ENCODE measurements around the gene SIGLEC1.

The SIGLEC1 gene

DNA sequence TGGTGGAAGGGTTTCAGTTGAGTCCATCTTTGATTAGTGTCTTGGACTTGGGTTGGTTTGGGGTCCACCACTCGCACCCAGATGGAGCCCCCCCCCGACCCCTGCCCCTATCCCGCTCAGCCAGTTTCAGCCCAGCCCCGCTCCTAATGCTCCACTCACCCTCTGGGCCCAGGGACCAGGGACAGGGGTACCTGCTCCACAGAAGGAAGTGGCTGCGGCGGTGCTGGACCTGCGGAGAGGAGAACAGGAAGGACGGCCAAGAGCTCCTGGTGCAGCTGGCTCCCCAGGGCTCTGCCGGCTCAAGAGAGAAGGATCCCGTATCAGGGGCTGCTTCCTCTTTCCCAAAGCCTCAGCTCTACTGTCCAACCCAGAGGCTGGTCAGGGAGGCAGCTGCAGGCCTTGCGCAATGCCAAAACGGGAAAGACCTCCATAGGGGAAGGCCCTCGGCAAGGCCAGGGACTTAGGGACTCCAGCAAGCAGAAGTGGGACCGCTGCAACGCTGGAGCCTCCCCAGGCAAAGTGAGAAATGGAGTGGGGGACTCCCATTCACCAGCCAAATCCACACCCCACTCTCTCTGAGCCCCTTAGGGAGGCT lies at the start of gene SIGLEC1:
TSS of gene SIGLEC1 (minus strand) at position 322 of the 595 bp plus-strand sequence. CDS start 5,472 bp downstream, outside the sequence.
- H3K4me3 ChIP-seq (replicated peaks in 1 of 2; ENCODE audit: low read depth in 2 of 2, low read length in 2 of 2), result no peak within 1 kb of the TSS
- no peak for DNase-seq (ENCODE audit: low read depth in 2 of 2)
- TF ChIP-seq, protein P1, sequence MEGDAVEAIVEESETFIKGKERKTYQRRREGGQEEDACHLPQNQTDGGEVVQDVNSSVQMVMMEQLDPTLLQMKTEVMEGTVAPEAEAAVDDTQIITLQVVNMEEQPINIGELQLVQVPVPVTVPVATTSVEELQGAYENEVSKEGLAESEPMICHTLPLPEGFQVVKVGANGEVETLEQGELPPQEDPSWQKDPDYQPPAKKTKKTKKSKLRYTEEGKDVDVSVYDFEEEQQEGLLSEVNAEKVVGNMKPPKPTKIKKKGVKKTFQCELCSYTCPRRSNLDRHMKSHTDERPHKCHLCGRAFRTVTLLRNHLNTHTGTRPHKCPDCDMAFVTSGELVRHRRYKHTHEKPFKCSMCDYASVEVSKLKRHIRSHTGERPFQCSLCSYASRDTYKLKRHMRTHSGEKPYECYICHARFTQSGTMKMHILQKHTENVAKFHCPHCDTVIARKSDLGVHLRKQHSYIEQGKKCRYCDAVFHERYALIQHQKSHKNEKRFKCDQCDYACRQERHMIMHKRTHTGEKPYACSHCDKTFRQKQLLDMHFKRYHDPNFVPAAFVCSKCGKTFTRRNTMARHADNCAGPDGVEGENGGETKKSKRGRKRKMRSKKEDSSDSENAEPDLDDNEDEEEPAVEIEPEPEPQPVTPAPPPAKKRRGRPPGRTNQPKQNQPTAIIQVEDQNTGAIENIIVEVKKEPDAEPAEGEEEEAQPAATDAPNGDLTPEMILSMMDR (IDR thresholded peaks at IDR 0.05; ENCODE audit: low read depth, low read length), result no peak

DNA sequence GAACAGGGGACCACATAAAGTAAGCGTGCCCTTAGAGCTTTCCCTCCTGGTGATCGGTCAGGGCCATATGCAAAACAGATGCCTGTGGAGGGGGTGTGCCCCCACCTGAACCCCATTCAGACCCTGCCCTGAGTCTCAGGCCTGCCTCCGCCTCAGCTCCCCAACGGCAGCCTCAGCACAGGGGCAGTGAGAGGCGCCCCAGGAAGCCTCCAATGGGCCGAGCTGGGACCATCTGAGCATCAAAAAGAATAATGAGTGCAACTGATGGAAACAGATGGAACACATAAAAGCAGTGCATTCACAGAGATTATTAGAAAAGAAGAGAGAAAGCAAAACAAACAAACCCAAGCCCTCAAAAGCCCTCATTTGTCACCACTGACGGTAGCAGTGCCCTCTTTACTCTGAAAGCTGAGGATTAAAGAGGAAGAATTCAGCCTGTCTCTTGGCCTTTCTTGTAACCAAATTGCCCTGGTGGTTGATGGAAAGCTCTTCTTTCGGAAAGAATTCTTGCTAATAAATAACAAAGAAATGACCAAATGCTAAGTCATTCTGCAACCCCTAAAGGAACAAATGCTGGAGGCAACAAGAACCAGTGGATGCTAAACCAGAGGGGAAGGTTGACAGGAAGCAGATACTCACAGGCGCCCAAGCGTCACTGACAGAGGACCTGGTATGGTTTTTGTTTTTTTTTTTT lies 48.4 kb upstream of the SIGLEC1 start:
- TF ChIP-seq, protein P1 (IDR thresholded peaks at IDR 0.05; ENCODE audit: low read depth, low read length), result no peak
- H3K4me3 ChIP-seq (replicated peaks in 1 of 2; ENCODE audit: low read depth in 2 of 2, low read length in 2 of 2), result no peak overlapping the region
- DNase-seq (ENCODE audit: low read depth in 2 of 2), result no peak

DNA sequence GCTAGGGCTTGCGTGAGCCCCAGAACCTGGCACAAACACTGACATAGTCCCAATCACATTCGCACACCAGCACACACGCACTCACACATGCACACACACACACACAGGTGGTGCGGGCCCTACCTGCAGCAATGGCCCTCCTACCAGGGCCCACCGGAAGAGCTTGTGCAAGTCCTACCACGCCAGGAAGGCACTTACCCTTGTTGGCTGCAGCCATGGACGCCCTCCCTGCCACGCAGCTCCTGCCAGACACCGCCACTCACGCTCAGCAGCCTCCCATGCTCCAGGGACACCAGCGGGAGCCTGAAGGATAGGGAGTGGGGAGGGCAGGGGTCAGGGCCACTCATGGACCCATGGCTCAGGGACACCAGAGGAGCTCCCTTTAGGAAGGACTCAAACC lies 47.5 kb upstream of the SIGLEC1 start:
- TF ChIP-seq, protein P1 (IDR thresholded peaks at IDR 0.05; ENCODE audit: low read depth, low read length), result no peak
- no peak for DNase-seq (ENCODE audit: low read depth in 2 of 2)
- no peak overlapping the region for H3K4me3 ChIP-seq (replicated peaks in 1 of 2; ENCODE audit: low read depth in 2 of 2, low read length in 2 of 2)

DNA sequence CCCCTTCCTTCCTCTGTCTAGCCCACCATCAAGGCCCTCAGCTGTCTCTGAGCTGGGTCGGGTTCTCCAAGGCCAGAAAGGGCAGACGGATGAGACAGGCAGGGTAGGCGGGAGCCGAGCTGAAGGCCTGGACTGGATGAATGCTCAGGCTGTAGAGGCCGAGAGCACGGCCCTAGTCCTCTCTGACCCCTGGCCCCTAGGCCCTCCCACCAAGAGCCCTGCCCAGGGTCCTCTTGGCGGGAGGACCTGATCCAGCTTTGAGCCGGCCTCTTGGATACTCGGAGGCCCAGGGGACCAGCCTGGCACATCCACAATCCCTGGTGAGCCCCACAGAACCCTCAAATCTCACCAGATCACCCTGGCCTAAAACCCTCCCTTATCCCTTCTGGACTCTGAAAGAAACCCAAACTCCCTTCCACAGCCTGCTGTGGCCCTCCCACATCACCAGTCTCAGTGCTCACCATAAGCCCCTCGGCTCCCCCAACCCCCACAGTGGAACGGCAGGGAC lies 47.0 kb upstream of the SIGLEC1 start:
- TF ChIP-seq, protein P1 (IDR thresholded peaks at IDR 0.05; ENCODE audit: low read depth, low read length), result no peak
- DNase-seq (ENCODE audit: low read depth in 2 of 2), result no peak

DNA sequence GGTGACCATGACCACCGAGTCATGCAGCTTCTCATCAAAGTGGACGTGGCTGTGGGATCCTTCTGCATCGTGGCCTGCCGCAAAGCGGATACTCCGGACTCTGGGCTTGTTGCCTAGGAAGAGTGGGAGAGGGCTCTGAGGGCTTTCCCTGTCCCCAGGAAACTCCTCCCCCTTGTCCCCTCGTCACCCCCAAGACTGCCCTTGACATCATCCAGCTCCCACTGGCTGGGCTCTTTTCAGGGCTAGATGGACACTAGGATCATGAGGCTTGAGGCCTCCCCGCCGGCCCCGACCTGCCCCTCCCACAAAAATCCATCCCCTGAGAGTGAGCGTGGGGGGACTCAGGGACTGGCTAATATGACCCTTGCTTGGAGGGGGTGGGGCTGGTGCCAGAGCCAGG lies 46.2 kb upstream of the SIGLEC1 start:
- TF ChIP-seq, protein P1 (IDR thresholded peaks at IDR 0.05; ENCODE audit: low read depth, low read length), result no peak
- DNase-seq (ENCODE audit: low read depth in 2 of 2), result no peak
- H3K4me3 ChIP-seq (replicated peaks in 1 of 2; ENCODE audit: low read depth in 2 of 2, low read length in 2 of 2), result no peak overlapping the region

More for the DNA sequence above, 47.0 kb upstream of the SIGLEC1 start:
- no peak overlapping the region for H3K4me3 ChIP-seq (replicated peaks in 1 of 2; ENCODE audit: low read depth in 2 of 2, low read length in 2 of 2)

DNA sequence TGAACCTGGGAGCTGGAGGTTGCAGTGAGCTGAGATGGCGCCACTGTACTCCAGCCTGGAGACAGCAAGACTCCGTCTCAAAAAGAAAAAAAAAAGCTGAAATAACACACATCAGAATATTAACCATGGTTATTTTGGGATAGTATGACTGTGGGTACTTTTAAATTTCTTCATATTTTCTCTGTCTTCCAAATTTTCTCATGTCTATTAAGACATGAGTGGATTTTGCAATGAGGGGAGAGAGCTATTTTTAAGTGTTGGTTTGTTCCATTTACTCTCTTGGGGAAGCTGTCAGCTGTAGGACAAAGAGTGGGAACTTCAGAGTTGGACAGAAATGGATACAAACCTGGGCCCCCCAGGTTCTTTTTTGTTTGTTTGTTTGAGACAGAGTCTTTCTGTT lies 44.9 kb upstream of the SIGLEC1 start:
- no peak overlapping the region for H3K4me3 ChIP-seq (replicated peaks in 1 of 2; ENCODE audit: low read depth in 2 of 2, low read length in 2 of 2)
- DNase-seq (ENCODE audit: low read depth in 2 of 2), result no peak
- TF ChIP-seq, protein P1 (IDR thresholded peaks at IDR 0.05; ENCODE audit: low read depth, low read length), result no peak
